A549 (cell line): ENCODE data around the gene SIK3. TPM values are rescaled to one million over a fixed set of nuclear protein-coding genes. Genes with fewer than 3 reads are reported as not detected.

Experiments used
- ATAC-seq, 2 experiments: fragments of 200-7000 bp in 1 of 2; fragments of >200 bp in 1 of 2; cut with Nextera tagmentation in 1 of 2; cut with Tn5 transposase in 1 of 2; 3 replicates each; pipeline versions ENCODE4 v1.8.0 to v1.9.1; 2018 to 2020; ENCODE audit warnings: mild to moderate bottlenecking in 1 of 2, moderate library complexity in 1 of 2
- CTCF ChIA-PET: fragments of 300-600 bp; sonication (Branson Sonifier 250); formaldehyde crosslinking; extraction: SDS; loops from one replicate; lab custom pipeline; 2021; ENCODE audit warnings: antibody characterized with exemption, inconsistent platforms; lab: Yijun Ruan, JAX
- POLR2A ChIA-PET: fragments of 350-600 bp; formaldehyde crosslinking; extraction: SDS; loops from one replicate; lab custom pipeline; 2021; ENCODE audit warnings: antibody characterized with exemption, inconsistent platforms; lab: Yijun Ruan, JAX
- DNase-seq, 2 experiments: peaks; one replicate each; pipeline versions ENCODE4 v3.0.0 to v3.0.0-alpha.2; 2011 to 2016; ENCODE audit warnings: low read depth in 1 of 2, low spot score in 1 of 2
- FAIRE-seq: peaks from 2 replicates; lab custom pipeline; 2011; peaks lifted over from hg19 to GRCh38; lab: Jason Lieb, UNC
- H3K27ac ChIP-seq, 2 experiments: fragments of >200 bp; sonication (Bioruptor Twin); formaldehyde crosslinking; 3 replicates each; pipeline ENCODE4 v1.5.1; 2016 to 2017
- H3K4me1 ChIP-seq: fragments of >200 bp; sonication (Bioruptor Twin); formaldehyde crosslinking; 3 replicates; pipeline ENCODE4 v1.6.1; 2016
- H3K4me2 ChIP-seq: fragments of >200 bp; sonication (Bioruptor Twin); formaldehyde crosslinking; 3 replicates; pipeline ENCODE4 v1.6.1; 2016
- H3K4me3 ChIP-seq: fragments of >200 bp; sonication (Bioruptor Twin); formaldehyde crosslinking; 3 replicates; pipeline ENCODE4 v1.5.1; 2016
- H3K9me3 ChIP-seq: fragments of >200 bp; sonication (Bioruptor Twin); formaldehyde crosslinking; 3 replicates; pipeline ENCODE4 v1.6.1; 2016
- CEBPB ChIP-seq, 2 experiments: fragments of >200 bp in 1 of 2; sonication (Bioruptor Twin) in 1 of 2; formaldehyde crosslinking in 1 of 2; IDR thresholded peaks; 2 replicates each; pipeline ENCODE4 v1.6.1; 2012 to 2016
- ELK1 ChIP-seq: fragments of 150-350 bp; IDR thresholded peaks from 2 replicates; pipeline ENCODE4 v1.6.1; 2014; ENCODE audit warnings: low read depth, mild to moderate bottlenecking, low read length
- ESRRA ChIP-seq: fragments of 150-350 bp; IDR thresholded peaks from 2 replicates; pipeline ENCODE4 v1.6.1; 2014; ENCODE audit warnings: mild to moderate bottlenecking, low read length, borderline replicate concordance
- FOSB ChIP-seq: fragments of 250-450 bp; sonication (Bioruptor Pico); IDR thresholded peaks from 2 replicates; pipeline ENCODE4 v1.5.0; 2020; ENCODE audit warnings: mild to moderate bottlenecking, moderate library complexity
- GATA3 ChIP-seq: IDR thresholded peaks from 2 replicates; pipeline ENCODE4 v1.6.1; 2012; ENCODE audit warnings: borderline replicate concordance
- HES2 ChIP-seq: fragments of >200 bp; sonication (Bioruptor Twin); formaldehyde crosslinking; IDR thresholded peaks from 2 replicates; pipeline ENCODE4 v1.6.1; 2016
- HMGXB4 ChIP-seq: fragments of 250-450 bp; sonication (Bioruptor Pico); IDR thresholded peaks from 2 replicates; pipeline ENCODE4 v1.5.0; 2021; ENCODE audit warnings: mild to moderate bottlenecking, moderate library complexity, borderline replicate concordance
- HOXB5 ChIP-seq: fragments of 250-450 bp; sonication (Bioruptor Pico); IDR thresholded peaks from 2 replicates; pipeline ENCODE4 v1.5.0; 2020; ENCODE audit warnings: mild to moderate bottlenecking, moderate library complexity
- JUN ChIP-seq, 2 experiments: fragments of >200 bp; sonication (Bioruptor Twin); formaldehyde crosslinking; IDR thresholded peaks; 2 replicates in 1 of 2; 3 replicates in 1 of 2; pipeline ENCODE4 v1.6.1; 2016 to 2017
- JUNB ChIP-seq: fragments of >200 bp; sonication (Bioruptor Twin); formaldehyde crosslinking; IDR thresholded peaks from 2 replicates; pipeline ENCODE4 v1.6.1; 2016
- KDM5A ChIP-seq: fragments of 200-600 bp; sonication (generic); IDR thresholded peaks from 2 replicates; pipeline ENCODE4 v1.6.1; 2016; ENCODE audit warnings: antibody characterized with exemption, mild to moderate bottlenecking
- MAFK ChIP-seq: fragments of 450-650 bp; IDR thresholded peaks from 2 replicates; pipeline ENCODE4 v1.6.1; 2014; ENCODE audit not compliant: partially characterized antibody
- NFE2L2 ChIP-seq: fragments of 150-350 bp; conservative IDR thresholded peaks from 2 replicates; pipeline ENCODE4 v1.6.1; 2014; ENCODE audit warnings: low read length
- POLR2AphosphoS2 ChIP-seq: conservative IDR thresholded peaks from 2 replicates; pipeline ENCODE4 v1.6.1; 2012; ENCODE audit warnings: low read length, improper control_type of control experiment, inconsistent platforms
- RAD21 ChIP-seq, 2 experiments: fragments of >200 bp in 1 of 2; sonication (Bioruptor Twin) in 1 of 2; formaldehyde crosslinking in 1 of 2; IDR thresholded peaks in 1 of 2; conservative IDR thresholded peaks in 1 of 2; 2 replicates in 1 of 2; 3 replicates in 1 of 2; pipeline ENCODE4 v1.6.1; 2012 to 2018; ENCODE audit warnings: inconsistent platforms in 1 of 2
- RCOR1 ChIP-seq: fragments of 150-350 bp; IDR thresholded peaks from 2 replicates; pipeline ENCODE4 v1.6.1; 2014; ENCODE audit warnings: antibody characterized with exemption, low read length, low read depth
- RFX5 ChIP-seq: fragments of 450-650 bp; IDR thresholded peaks from 2 replicates; pipeline ENCODE4 v1.7.1; 2014; ENCODE audit warnings: antibody characterized with exemption, mild to moderate bottlenecking, moderate library complexity
- RNF2 ChIP-seq: fragments of 200-600 bp; sonication (generic); IDR thresholded peaks from 2 replicates; pipeline ENCODE4 v1.6.1; 2016; ENCODE audit warnings: low read depth, mild to moderate bottlenecking, antibody characterized with exemption, moderate library complexity, borderline replicate concordance
- SREBF2 ChIP-seq: fragments of 450-650 bp; IDR thresholded peaks from 2 replicates; pipeline ENCODE4 v1.6.1; 2014; ENCODE audit warnings: mild to moderate bottlenecking, moderate library complexity
- TP53 ChIP-seq: fragments of 250-450 bp; sonication (Bioruptor Pico); IDR thresholded peaks from 2 replicates; pipeline ENCODE4 v1.5.0; 2021; ENCODE audit warnings: mild to moderate bottlenecking, moderate library complexity
- ZC3H11A ChIP-seq: fragments of 450-650 bp; IDR thresholded peaks from 2 replicates; pipeline ENCODE4 v1.6.1; 2014; ENCODE audit warnings: antibody characterized with exemption, mild to moderate bottlenecking
- WGBS: methylation state at CpG from one replicate; pipeline ENCODE4 v1.1.6; 2017; ENCODE audit errors: missing lambda C conversion rate; 5-methylcytosine and 5-hydroxymethylcytosine counted together
- polyA plus RNA-seq, 4 experiments: library from polyadenylated mRNA; depleted of rRNA in 3 of 4; stranded (reverse); fragments of >200 nt; fragmentation: RNase III in 1 of 4; extraction: RNeasy Plus Mini Kit Qiagen cat#74134 plus additional on column Dnase treatment in 1 of 4; gene quantifications; 2 replicates in 3 of 4; 3 replicates in 1 of 4; pipeline ENCODE4 v1.2.3, GENCODE V29; 2011 to 2017
- TF ChIP-seq, protein P1 (sequence below): IDR thresholded peaks from 2 replicates; pipeline ENCODE4 v1.6.1; 2012; ENCODE audit warnings: low read depth, borderline replicate concordance

SIK3 gene
- polyA plus RNA-seq, 2 of the 4 experiments (the other 2 are of a cell fraction) = 8.2 to 9.0 TPM

DNA sequence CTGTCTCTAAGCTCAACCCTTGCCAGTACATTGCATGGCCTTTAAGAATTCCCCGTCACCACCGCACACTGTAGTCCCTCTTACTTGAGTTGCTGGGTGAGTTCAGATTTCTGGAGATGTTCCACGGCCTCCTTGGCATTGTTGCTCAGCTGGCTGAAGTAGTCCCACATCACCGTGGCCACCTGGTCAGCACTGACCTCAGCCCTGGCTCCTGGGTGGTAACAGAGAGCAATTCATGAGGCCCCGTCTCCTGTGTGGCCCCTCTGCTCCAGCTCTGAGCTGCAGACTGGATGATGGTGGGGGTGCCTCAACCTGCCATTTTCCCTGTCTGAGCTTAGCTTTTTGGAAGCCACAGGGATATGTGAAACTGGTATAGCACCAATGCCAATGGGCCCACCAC is 275.7 kb downstream of the SIK3 start:
- CTCF ChIA-PET = interaction anchor here (2.4 kb wide), 1 partner anchor 13 kb away, joined by 9 read pairs; no protein-coding TSS in a partner anchor
- H3K27ac ChIP-seq = no peak overlapping the region
- no peaks in the 10 kb centered on the region for H3K9me3 ChIP-seq
- ATAC-seq (no peak), FAIRE-seq (no peak), DNase-seq (no peak)
- no peak overlapping the region for H3K4me2 ChIP-seq
- H3K4me3 ChIP-seq = no peak overlapping the region
- POLR2A ChIA-PET = interaction anchor here (1.0 kb wide), 1 partner anchor 36 kb away, joined by 3 read pairs; no protein-coding TSS in a partner anchor
- no peak for TF ChIP-seq CEBPB (IDR thresholded peaks at IDR 0.05)
- no peak for TF ChIP-seq ESRRA
- TF ChIP-seq, all 56 proteins: peak for 0
- no peaks in the 10 kb centered on the region for H3K4me1 ChIP-seq
- 69% methylated on average over 4 of the region's 5 CpGs for WGBS

- 81% methylated on average over 23 of the region's 51 CpGs for WGBS
- POLR2A ChIA-PET = no interaction called here
- Histone ChIP-seq H3K4me1 (no peaks in the 10 kb centered on the region), H3K9me3 (no peaks in the 10 kb centered on the region), H3K4me2 (no peak overlapping the region), H3K27ac (no peak overlapping the region), H3K4me3 (no peak overlapping the region)
- TF ChIP-seq KDM5A (no peak), JUN (IDR thresholded peaks at IDR 0.05) (no peak), FOSB (CRISPR knock-in tag) (no peak), GATA3 (no peak), RNF2 (no peak), HES2 (no peak), CEBPB (IDR thresholded peaks at IDR 0.05) (no peak), SREBF2 (no peak), POLR2AphosphoS2 (no peak), HMGXB4 (CRISPR knock-in tag) (no peak), ZC3H11A (no peak), RFX5 (no peak), HOXB5 (CRISPR knock-in tag) (no peak), RAD21 (conservative IDR thresholded peaks at IDR 0.05 in 1 of 2, IDR thresholded peaks at IDR 0.05 in 1 of 2) (no peak), TP53 (CRISPR knock-in tag) (no peak), ESRRA (no peak), NFE2L2 (no peak), RCOR1 (no peak)
- TF ChIP-seq, protein P1, sequence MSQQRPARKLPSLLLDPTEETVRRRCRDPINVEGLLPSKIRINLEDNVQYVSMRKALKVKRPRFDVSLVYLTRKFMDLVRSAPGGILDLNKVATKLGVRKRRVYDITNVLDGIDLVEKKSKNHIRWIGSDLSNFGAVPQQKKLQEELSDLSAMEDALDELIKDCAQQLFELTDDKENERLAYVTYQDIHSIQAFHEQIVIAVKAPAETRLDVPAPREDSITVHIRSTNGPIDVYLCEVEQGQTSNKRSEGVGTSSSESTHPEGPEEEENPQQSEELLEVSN = no peak
- ATAC-seq (no peak), DNase-seq (no peak), FAIRE-seq (no peak)
- CTCF ChIA-PET = interaction anchor here (0.6 to 2.1 kb wide), 7 partner anchors 9 to 202 kb away, joined by 3 to 7 read pairs (median 3); no protein-coding TSS in a partner anchor
These were observed 276.9 kb downstream of the SIK3 start for GRCh38 chr11:116821050-116821918.

GRCh38 chr11:116819049-116819448 is 279.2 kb downstream of the SIK3 start:
- POLR2A ChIA-PET = no interaction called here
- no peak for ATAC-seq
- no peak for DNase-seq
- Histone ChIP-seq H3K27ac (no peak overlapping the region), H3K4me1 (no peaks in the 10 kb centered on the region), H3K9me3 (no peaks in the 10 kb centered on the region), H3K4me2 (no peak overlapping the region)
- TF ChIP-seq ELK1 (no peak), JUNB (no peak), MAFK (no peak)
- TF ChIP-seq, all 56 proteins: peak for 0
- H3K4me3 ChIP-seq = no peak overlapping the region
- FAIRE-seq = no peak
- CTCF ChIA-PET = interaction anchor here (0.8 kb wide), 1 partner anchor 287 kb away, joined by 4 read pairs; no protein-coding TSS in a partner anchor
- 75% methylated on average over 6 of the region's 9 CpGs for WGBS
